ENCODE data around the gene ARMC9. TPM values are rescaled to one million over a fixed set of nuclear protein-coding genes. Genes with fewer than 3 reads are reported as not detected.

Gene ARMC9
- total and polyA plus RNA-seq, 2 donors (not counting 3 experiments of a cell fraction or from before 2014, with no cell fraction given): 16.4 to 24.2 TPM

DNA sequence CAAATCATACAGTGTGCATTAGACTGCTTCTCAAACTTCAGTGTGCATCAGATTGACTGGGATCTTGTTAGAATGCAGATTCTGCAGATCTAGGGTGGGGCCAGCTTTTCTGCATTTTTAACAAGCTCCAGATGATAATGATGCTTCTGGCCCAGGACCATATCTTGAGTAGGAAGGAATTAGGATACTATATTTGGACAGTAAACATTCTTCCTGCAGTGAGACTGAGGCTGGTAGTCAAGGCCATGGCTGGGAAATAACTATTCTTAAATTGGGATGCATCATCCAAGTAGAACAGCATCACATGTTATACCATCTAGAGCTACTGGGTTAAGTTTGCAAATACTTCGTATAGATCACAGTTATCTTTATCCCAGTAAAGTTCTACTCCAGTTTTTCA, 28.4 kb upstream of the ARMC9 start:
- POLR2A ChIA-PET: no interaction called here
- DNase-seq (ENCODE audit: low read depth, low spot score) (no peak), FAIRE-seq (no peak)
- Histone ChIP-seq H2AFZ (ENCODE audit: low read depth, low read length) (no peak overlapping the region), H3K4me1 (ENCODE audit: control insufficient read depth, extremely low read depth, insufficient read depth, low read length) (peaks cover 51% of the 10 kb centered on the region), H3K9ac (replicated peaks; ENCODE audit: extremely low read depth, insufficient read depth, low read length) (no peak overlapping the region), H3K9me3 (replicated peaks; ENCODE audit: control insufficient read depth, insufficient read depth, low read length) (no peaks in the 10 kb centered on the region), H3K27ac (ENCODE audit: insufficient read depth, low read depth, low read length) (no peak overlapping the region), H4K20me1 (replicated peaks; ENCODE audit: control insufficient read depth, extremely low read depth, insufficient read depth, low read length) (no peaks in the 10 kb centered on the region), H3K9me1 (replicated peaks; ENCODE audit: control insufficient read depth, extremely low read depth, insufficient read depth, low read length) (no peaks in the 10 kb centered on the region), H3K27me3 (ENCODE audit: control insufficient read depth in 2 of 2, insufficient read depth in 2 of 2, low read length in 2 of 2) (no peaks in the 10 kb centered on the region), H3K79me2 (ENCODE audit: control insufficient read depth, insufficient read depth, low read length) (no peaks in the 10 kb centered on the region), H3K36me3 (ENCODE audit: control insufficient read depth in 2 of 2, extremely low read depth in 1 of 2, insufficient read depth in 2 of 2, low read length in 2 of 2) (peaks cover 5 to 23% of the 10 kb centered on the region in 2 experiments), H3K4me3 (replicated peaks in 1 of 3; ENCODE audit: insufficient read depth in 1 of 3, low read depth in 1 of 3, low read length in 3 of 3) (no peak overlapping the region), H3K4me2 (ENCODE audit: insufficient read depth, low read length) (no peak overlapping the region)
- no TSS peak for BruUV-seq (replicated peaks)
- dilution Hi-C loops (cut with MboI; ENCODE audit: extremely low pct_ligation_motif_present, low sequenced_read_pairs) (no loop called here), intact Hi-C loops (cut with micrococcal nuclease) (no loop called here)
- CTCF ChIA-PET: interaction anchor here (1.4 to 1.7 kb wide), 3 partner anchors 23 to 59 kb away, joined by 3 to 4 read pairs (median 4); no protein-coding TSS in a partner anchor
- TF ChIP-seq POLR2AphosphoS5 (IDR thresholded peaks at IDR 0.05; ENCODE audit: insufficient read depth, low read depth, low read length) (no peak), GATA2 (IDR thresholded peaks at IDR 0.05; ENCODE audit: insufficient read depth, insufficient read length, low read depth, low read length) (no peak), JUN (IDR thresholded peaks at IDR 0.05; ENCODE audit: borderline replicate concordance, insufficient read depth, insufficient read length, low read depth) (no peak), FOS (IDR thresholded peaks at IDR 0.05; ENCODE audit: borderline replicate concordance, insufficient read depth, low read length) (no peak), POLR2A (IDR thresholded peaks at IDR 0.05; ENCODE audit: low read depth, low read length) (no peak), MYC (IDR thresholded peaks at IDR 0.05; ENCODE audit: low read depth, low read length) (no peak), EZH2 (IDR thresholded peaks at IDR 0.05; ENCODE audit: borderline replicate concordance, low read depth, low read length, severe bottlenecking) (no peak)
- TF ChIP-seq, protein P1, sequence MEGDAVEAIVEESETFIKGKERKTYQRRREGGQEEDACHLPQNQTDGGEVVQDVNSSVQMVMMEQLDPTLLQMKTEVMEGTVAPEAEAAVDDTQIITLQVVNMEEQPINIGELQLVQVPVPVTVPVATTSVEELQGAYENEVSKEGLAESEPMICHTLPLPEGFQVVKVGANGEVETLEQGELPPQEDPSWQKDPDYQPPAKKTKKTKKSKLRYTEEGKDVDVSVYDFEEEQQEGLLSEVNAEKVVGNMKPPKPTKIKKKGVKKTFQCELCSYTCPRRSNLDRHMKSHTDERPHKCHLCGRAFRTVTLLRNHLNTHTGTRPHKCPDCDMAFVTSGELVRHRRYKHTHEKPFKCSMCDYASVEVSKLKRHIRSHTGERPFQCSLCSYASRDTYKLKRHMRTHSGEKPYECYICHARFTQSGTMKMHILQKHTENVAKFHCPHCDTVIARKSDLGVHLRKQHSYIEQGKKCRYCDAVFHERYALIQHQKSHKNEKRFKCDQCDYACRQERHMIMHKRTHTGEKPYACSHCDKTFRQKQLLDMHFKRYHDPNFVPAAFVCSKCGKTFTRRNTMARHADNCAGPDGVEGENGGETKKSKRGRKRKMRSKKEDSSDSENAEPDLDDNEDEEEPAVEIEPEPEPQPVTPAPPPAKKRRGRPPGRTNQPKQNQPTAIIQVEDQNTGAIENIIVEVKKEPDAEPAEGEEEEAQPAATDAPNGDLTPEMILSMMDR (IDR thresholded peaks at IDR 0.05; ENCODE audit: extremely low read depth in 1 of 2, insufficient read depth in 1 of 2, low read depth in 1 of 2, low read length in 2 of 2): no peak
- TF ChIP-seq, protein P2, sequence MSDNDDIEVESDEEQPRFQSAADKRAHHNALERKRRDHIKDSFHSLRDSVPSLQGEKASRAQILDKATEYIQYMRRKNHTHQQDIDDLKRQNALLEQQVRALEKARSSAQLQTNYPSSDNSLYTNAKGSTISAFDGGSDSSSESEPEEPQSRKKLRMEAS (IDR thresholded peaks at IDR 0.05; ENCODE audit: insufficient read depth, insufficient read length): no peak

All from endothelial cell of umbilical vein (primary cell).